SKM-1 (cell line): ENCODE results near the gene CHRM5.

Source experiments
- DNase-seq: peaks from one replicate; lab custom pipeline; 2025; ENCODE audit not compliant: unreplicated experiment; lab: John Stamatoyannopoulos, UW

The CHRM5 gene

DNA sequence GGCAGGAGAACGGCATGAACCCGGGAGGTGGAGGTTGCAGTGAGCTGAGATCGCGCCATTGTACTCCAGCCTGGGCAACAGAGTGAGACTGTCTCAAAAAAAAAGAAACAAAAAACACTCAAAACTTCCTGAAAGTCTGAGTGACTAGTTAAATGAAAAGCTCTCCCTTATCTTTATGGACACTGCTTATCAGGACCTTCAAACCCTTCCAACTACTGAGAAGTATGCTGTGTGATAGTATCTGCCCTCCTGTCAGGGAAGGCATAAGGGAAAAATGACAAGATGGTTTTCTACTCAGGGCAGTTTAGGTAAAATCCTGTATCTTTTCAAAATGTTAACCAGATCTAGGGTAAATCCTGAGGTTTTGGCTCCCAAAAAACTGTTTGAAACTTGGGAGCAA is 111.6 kb downstream of the CHRM5 start:
- DNase-seq = no peak

DNA sequence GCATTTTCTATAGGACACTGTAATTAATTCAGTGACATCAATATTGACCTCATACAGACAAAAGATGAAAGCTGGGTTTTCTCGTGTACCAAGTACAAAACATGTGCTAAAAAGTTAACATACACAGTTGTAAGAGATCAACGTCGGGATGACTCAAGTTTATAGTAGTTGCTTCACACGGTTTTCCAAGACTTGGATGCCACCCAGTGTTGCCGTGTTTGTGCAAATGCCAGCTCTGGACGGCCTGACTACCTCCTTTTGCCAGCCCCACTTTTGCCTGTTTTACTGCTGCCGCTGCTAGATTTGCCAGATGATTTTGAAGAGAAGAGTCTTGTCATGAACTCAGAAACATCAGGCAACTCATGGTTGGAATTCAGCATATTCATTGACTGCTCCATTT is 115.8 kb downstream of the CHRM5 start:
- no peak for DNase-seq

DNA sequence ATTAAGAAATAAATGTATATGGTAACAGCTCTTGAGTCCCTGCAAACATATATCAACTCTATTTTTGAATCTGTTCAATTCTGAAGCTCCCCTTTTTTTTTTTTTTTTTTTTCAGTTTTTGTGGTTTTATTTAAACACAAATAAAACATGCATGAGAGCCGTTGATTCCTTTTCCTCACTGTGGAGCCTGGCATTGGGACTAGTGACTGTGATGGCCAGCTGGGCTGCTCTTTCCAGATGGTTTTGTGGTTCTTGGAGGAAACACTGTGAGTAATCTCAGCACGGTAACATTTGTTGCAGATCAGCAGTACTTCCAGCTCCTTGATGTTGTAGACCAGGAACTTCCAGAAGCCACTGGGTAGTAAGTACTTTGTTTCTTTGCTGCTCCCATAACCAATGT is 117.4 kb downstream of the CHRM5 start:
- DNase-seq = no peak

DNA sequence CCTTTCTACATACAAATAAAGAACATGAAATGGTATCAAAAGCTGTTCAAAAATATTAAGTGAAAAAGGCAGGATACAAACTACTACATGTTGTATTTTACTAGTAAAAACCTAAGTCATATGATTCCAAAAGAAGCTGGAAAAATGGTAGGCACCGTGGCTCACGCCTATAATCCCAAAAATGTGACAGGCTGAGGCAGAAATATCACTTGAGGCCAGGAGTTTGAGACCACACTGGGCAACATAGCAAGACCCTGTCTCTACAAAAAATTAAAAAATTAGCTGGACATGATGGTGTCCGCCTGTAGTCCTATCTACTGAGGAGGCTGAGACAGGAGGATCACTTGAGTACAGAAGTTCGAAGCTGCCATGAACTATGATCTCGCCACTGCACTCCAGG is 131.6 kb downstream of the CHRM5 start:
- no peak for DNase-seq

DNA sequence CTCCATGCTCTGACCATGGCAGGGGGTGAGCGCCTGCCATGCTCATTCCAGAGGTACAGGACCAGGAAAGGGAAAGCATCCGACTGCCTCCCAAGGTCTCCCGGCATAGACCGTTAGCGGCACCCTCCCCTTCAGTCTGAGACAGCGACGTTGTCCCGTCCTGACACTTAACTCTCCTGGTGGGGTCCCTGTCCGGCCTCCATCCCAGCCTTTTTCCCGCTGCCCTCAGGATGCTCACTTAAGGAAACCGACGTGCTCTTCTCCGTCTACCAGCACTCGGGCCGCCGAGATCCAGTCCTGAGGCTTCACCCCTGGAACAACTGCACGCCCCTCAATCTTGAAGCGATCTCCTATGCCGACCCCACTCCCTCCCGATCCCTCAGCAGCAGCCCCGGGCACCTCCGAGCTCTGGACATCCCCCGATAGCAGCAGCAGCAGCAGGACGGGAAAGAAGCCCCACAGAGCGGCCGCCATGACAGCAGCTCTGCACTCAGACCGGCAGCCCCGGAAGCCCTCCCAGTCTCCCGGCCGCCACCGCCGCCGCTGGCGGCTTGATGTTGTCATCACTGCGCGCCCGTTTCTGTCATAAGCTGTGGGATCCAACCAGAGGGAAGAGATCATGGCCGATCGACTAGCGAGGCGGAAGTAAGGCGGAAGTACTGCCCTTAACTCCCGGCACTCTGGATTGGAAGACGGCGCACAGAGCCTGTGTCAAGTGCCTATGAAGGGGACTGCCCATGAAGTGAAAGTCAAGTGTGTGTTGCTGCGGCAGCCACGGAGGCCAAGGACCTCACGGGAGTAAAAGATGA is 133.3 kb downstream of the CHRM5 start, which contains the start of the genes EMC7 and PGBD4:
Gene EMC7 (minus strand): TSS at position 497 of the 809 bp plus-strand sequence. CDS start 23 bp downstream, at position 474.
Gene PGBD4 (plus strand): TSS at position 718 of the 809 bp plus-strand sequence. CDS start 449 bp downstream, outside the sequence.
- peak; percentile 90 for DNase-seq

DNA sequence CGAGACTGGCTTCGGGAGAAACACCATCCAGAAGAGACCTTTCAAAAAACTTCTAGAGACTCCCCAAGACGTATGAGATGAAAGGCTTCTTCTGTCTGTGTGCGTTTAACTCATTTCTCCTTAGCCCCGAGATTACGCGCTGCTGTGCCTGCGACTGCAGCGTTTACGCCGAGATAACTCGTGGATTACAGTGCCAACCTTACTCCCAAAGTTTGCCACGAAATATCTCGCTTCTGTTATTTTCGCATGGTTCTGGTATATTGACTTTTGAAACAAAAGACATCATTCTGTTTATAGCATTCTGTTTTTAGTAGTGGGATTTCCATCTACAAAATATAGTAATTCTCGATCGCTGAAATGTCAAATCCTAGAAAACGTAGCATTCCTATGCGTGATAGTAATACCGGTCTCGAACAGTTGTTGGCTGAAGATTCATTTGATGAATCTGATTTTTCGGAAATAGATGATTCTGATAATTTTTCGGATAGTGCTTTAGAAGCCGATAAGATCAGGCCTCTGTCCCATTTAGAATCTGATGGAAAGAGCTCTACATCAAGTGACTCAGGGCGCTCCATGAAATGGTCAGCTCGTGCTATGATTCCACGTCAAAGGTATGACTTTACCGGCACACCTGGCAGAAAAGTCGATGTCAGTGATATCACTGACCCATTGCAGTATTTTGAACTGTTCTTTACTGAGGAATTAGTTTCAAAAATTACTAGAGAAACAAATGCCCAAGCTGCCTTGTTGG is 134.1 kb downstream of the CHRM5 start:
- DNase-seq = no peak

DNA sequence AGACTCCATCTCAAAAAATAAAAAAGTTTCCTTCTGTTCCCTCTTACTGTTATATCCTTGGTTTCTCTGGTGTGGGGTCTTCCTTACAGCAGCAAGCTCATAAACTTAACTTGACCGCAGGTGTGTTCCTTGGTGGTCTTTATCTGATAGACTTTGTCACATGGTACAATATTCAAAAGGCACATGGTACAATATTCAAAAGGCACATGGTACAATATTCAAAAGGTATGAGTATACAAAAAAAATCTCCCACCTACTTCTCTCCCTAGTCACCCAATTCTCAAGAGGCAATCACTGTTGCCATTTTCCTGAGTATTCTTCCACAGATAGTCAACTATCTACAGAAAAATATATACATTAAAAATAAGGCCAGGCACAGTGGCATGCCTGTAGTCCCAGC is 138.1 kb downstream of the CHRM5 start:
- DNase-seq = no peak

DNA sequence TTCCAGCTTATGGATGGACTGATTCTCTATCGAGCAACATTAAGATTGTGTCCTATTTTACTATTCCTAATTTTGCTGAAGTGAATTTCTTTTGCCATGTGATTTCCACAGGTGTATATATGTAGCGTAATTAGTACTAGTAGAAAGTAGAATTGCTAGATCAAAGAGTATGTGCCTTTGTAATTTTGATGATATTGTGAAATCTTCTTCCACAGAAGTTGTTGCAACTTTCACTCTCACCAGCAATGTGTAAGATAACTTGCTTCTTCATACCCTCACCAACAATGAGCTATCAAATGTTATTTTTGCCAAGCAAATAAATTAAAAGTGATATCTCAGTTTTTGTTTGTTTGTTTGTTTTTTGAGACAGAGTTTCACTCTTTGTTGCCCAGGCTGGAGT is 139.0 kb downstream of the CHRM5 start:
- DNase-seq = no peak

DNA sequence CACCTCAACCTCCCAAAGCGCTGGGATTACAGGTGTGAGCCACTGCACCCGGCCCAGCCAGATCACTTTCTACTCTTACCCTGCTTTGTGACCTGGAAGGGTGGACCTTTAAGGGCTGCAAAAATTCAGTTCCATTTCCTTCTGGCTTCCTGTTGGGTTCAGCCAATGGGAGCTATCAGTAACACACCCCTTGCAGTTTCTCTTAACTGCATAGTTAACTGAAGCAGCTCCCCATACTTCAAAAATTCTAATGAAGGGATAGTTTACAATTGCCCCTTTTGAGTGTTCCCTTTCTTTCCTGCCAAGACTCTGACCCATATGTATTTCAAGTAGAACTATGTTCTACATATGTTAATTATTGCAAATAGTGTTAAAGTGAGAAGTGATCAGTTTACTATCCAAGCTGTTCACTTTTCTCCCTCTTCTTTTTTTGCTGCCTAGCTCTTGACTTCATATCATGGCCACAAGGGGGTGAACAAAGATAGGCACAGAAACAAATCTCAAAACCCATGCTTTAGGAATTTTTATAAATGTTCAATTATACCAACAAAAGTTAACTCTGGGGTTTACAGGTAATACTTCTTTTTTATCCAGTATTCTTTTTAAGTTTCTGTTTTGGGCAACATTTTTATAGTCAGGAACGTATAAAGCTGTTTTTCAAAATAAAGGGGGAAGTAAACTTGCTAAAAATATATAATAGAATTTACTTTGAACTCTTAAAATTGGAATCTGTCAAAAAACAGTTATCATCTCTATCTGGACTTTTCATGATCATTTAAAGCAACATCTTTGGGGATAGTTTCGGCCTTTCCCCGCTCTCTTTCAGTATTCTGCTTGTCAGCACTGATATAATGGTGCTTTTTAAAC is 141.7 kb downstream of the CHRM5 start:
- DNase-seq = peak; percentile 60

DNA sequence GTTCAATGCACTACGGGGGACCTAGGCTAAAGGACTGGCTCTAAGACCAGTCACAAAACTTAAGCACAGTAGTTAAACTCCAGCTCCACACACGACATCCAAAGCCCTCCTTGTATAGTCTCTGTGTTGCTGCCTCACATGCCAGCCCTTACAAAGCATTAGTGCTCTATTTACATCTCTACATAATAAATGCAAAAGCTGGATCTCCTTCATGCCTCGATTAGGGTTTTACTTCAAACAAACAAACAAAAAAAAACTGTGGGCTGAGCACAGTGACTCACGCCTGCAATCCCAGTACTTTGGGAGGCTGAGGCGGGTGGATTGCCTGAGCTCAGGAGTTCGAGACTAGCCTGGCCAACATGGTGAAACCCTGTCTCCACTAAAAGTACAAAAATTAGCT is 143.2 kb downstream of the CHRM5 start:
- DNase-seq = no peak

DNA sequence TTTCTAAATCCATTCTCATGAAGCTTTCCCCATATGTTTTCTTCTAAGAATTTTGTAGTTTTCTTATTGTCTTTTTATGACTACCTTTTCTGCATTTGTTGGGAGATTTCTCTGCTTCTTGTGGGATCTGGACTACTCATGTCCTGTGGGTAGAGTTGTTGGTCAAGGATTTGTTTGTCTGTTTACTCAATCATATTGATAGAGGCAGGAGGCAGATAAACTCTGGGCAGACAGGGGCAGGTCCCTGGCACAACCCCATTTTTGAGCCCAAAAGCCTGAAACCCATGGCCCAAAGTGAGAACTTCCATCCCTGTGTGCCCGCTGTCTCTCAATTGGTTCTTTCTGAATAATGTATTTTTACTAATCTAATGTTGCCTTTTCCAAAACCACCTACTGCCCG is 145.9 kb downstream of the CHRM5 start:
- DNase-seq = no peak

DNA sequence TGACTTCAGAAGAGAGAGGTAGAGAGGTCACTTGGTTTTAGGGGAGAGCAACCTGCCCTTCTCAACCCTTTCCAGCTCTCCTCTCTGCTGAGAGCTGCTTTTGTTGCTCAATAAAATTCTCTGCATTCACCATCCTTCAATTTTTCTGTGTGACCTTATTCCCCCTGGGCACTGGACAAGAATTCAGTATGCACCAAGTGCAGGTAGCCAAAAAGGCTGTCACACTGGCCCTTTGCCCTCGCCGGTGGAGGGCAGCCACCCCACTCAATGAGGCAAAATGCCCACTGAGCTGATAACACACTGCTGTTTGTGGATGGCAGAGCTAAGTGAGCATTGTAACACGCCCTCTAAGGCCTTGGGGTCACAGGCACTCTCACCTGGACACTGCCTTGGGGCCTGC is 146.4 kb downstream of the CHRM5 start:
- DNase-seq = no peak

DNA sequence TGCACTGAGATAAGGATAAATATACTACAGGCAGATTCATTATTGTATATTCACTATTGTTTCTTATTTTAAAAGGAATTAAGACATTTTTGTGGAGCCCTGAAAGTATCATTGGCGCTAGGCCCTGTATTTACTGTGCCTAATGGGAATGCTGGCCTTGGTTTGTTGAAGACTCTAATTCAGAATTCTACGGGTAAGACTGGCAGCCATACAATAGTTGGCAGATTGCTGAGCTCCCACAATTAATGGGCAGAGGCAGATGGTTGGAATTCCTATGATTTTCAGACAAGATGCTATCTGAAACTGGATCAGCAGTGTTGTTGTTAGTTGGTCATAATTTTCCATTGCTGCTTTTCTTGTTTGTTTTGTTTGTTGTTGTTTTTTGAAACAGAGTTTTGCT is 148.3 kb downstream of the CHRM5 start:
- DNase-seq = no peak
